Vagina (tissue), 2 donors: ENCODE results near the gene GFOD1. TPM values are rescaled to one million over a fixed set of nuclear protein-coding genes. Genes with fewer than 3 reads are reported as not detected.

ENCODE experiments used
- DNase-seq, 2 donors: peaks; one replicate each; pipeline ENCODE4 v3.0.0-alpha.2; 2017; ENCODE audit errors: extremely low spot score in 2 of 2
- H3K27ac ChIP-seq: fragments of 200-600 bp; sonication (generic); one replicate; pipeline ENCODE4 v1.5.1; 2019
- H3K27me3 ChIP-seq: fragments of 200-600 bp; sonication (generic); one replicate; pipeline ENCODE4 v1.5.1; 2019
- H3K36me3 ChIP-seq, 2 donors: fragments of 200-600 bp; sonication (generic); one replicate each; pipeline ENCODE4 v1.5.1; 2017 to 2019
- H3K4me1 ChIP-seq: fragments of 200-600 bp; sonication (generic); one replicate; pipeline ENCODE4 v1.5.1; 2019
- H3K4me3 ChIP-seq, 2 donors: fragments of 200-600 bp; sonication (generic); 1 replicate in 1 of 2; 2 replicates in 1 of 2; pipeline ENCODE4 v1.5.1; 2016 to 2019
- H3K9me3 ChIP-seq: fragments of 200-600 bp; sonication (generic); one replicate; pipeline ENCODE4 v1.5.1; 2019
- POLR2A ChIP-seq, 2 donors: fragments of 450-650 bp; IDR thresholded peaks; one replicate each; pipeline ENCODE4 v1.6.1; 2017; ENCODE audit warnings: antibody characterized with exemption in 2 of 2, mild to moderate bottlenecking in 2 of 2, moderate library complexity in 2 of 2
- POLR2AphosphoS5 ChIP-seq, 2 donors: sonication (generic); formaldehyde crosslinking; IDR thresholded peaks; one replicate each; pipeline ENCODE4 v1.9.0; 2017; ENCODE audit warnings: antibody characterized with exemption in 2 of 2, mild to moderate bottlenecking in 2 of 2, low read depth in 1 of 2; ENCODE audit not compliant: insufficient read depth in 1 of 2
- intact Hi-C: fragments of 100-400 bp; cut with DNase I; formaldehyde crosslinking; loops from one replicate; pipeline ENCODE4 v1.15.1; 2023
- total RNA-seq: library from RNA; depleted of rRNA; stranded (reverse); fragments of >200 nt; gene quantifications from one replicate; pipeline ENCODE4 v1.2.3, GENCODE V29; 2016
- TF ChIP-seq, protein P1 (sequence below), 3 experiments: fragments of 450-650 bp in 2 of 3; fragments of 200-600 bp in 1 of 3; sonication (generic) in 1 of 3; IDR thresholded peaks; one replicate each; pipeline ENCODE4 v1.5.1; 2017 to 2019; ENCODE audit warnings: antibody characterized with exemption in 3 of 3, mild to moderate bottlenecking in 2 of 3, moderate library complexity in 2 of 3

GFOD1 gene
- total RNA-seq, 1 donor from 2014 or later, result 16.9 TPM

DNA sequence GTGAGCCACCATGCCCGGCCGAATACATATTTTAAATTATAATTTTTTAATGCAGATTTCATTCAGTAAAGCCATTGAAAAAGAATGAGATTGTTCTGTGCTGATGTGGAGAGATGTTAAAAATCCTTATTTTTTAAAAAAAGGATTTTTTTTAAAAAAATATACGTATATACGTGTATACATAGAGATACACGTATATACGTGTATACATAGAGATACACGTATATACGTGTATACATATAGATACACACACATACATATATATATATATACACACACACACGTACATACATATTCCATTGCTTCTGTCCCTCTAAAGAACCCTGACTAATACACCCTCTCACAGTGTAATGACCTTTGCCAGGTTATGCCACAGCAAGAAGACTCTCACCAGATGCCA, 135.2 kb downstream of the GFOD1 start:
- intact Hi-C loops, result no loop called here
- no peak for DNase-seq

DNA sequence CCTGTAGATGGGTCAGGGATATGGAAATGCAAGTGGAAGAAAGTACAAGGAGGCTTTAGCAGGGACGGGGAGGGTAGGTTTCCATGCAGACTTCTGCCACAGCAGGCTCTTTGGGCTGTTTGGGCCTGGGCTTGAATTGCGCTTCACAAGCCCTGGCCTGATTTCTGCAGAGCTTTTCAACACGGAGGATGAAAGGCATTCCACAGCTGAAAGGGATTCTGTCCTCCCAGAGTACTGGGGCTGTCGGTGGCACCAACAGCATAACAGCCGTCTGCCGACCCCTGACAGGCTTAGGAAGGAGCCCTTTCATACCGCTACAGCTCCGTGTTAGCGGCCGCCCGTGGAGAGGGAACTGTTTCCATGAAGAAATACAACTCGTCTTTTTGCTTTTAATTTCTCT, 136.1 kb downstream of the GFOD1 start:
- TF ChIP-seq, protein P1, sequence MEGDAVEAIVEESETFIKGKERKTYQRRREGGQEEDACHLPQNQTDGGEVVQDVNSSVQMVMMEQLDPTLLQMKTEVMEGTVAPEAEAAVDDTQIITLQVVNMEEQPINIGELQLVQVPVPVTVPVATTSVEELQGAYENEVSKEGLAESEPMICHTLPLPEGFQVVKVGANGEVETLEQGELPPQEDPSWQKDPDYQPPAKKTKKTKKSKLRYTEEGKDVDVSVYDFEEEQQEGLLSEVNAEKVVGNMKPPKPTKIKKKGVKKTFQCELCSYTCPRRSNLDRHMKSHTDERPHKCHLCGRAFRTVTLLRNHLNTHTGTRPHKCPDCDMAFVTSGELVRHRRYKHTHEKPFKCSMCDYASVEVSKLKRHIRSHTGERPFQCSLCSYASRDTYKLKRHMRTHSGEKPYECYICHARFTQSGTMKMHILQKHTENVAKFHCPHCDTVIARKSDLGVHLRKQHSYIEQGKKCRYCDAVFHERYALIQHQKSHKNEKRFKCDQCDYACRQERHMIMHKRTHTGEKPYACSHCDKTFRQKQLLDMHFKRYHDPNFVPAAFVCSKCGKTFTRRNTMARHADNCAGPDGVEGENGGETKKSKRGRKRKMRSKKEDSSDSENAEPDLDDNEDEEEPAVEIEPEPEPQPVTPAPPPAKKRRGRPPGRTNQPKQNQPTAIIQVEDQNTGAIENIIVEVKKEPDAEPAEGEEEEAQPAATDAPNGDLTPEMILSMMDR (IDR thresholded peaks at IDR 0.05), result no peak
- TF ChIP-seq POLR2AphosphoS5 (IDR thresholded peaks at IDR 0.05; ENCODE audit: insufficient read depth in 1 of 2, low read depth in 1 of 2) (no peak), POLR2A (IDR thresholded peaks at IDR 0.05) (no peak)
- no peaks in the 10 kb centered on the region for H3K9me3 ChIP-seq
- H3K36me3 ChIP-seq, result no peaks in the 10 kb centered on the region
- H3K27me3 ChIP-seq, result no peaks in the 10 kb centered on the region
- no peak overlapping the region for H3K4me3 ChIP-seq
- peaks cover 28% of the 10 kb centered on the region for H3K4me1 ChIP-seq
- intact Hi-C loops, result no loop called here
- DNase-seq, result no peak
- H3K27ac ChIP-seq, result no peak overlapping the region

More for the DNA sequence above, 135.2 kb downstream of the GFOD1 start:
- H3K27me3 ChIP-seq, result no peaks in the 10 kb centered on the region
- H3K4me1 ChIP-seq, result peaks cover 32% of the 10 kb centered on the region
- no peak overlapping the region for H3K27ac ChIP-seq
- TF ChIP-seq POLR2AphosphoS5 (IDR thresholded peaks at IDR 0.05; ENCODE audit: insufficient read depth in 1 of 2, low read depth in 1 of 2) (no peak), POLR2A (IDR thresholded peaks at IDR 0.05) (no peak)
- TF ChIP-seq, protein P1 (IDR thresholded peaks at IDR 0.05), result no peak
- no peaks in the 10 kb centered on the region for H3K9me3 ChIP-seq
- H3K4me3 ChIP-seq, result no peak overlapping the region
- no peaks in the 10 kb centered on the region for H3K36me3 ChIP-seq

DNA sequence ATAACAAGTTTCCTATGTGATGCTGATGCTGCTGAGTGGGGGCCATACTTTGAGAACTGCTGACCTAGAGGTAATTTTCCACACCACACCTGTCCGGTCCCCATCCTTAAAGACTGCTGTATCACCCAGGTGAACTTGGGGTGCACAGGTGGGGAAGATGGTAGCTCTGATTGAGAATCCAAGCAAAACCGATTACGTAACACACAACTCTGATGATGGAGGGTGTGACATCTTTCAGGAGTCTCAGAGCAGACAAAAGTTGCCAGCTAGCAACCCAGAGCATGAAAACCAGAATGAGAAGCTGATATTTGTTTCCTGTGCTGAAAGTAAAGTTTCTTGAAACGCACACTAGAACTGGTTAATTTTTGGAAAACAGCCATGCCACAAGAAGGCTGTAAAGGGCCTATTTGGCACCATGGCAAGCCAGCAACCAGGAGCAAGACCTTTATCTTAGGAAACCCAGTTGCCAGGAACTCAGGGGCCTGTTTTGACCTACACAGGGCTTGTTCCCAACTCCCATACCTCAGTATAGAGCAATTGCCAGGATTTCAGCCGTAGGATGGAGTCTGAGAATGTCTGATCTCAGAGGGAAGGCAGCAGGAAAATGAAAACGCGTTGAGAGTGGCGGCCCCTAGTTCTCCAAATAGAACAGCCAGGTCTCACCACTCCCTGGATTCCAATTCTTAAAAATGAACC, 137.4 kb downstream of the GFOD1 start:
- Histone ChIP-seq H3K4me3 (no peak overlapping the region), H3K4me1 (peaks cover 15% of the 10 kb centered on the region), H3K36me3 (no peaks in the 10 kb centered on the region), H3K27me3 (no peaks in the 10 kb centered on the region), H3K27ac (no peak overlapping the region), H3K9me3 (no peaks in the 10 kb centered on the region)
- no peak for TF ChIP-seq POLR2AphosphoS5 (IDR thresholded peaks at IDR 0.05; ENCODE audit: insufficient read depth in 1 of 2, low read depth in 1 of 2)
- no peak for TF ChIP-seq POLR2A (IDR thresholded peaks at IDR 0.05)
- TF ChIP-seq, protein P1 (IDR thresholded peaks at IDR 0.05), result no peak
- no peak for DNase-seq
- intact Hi-C loops, result no loop called here

DNA sequence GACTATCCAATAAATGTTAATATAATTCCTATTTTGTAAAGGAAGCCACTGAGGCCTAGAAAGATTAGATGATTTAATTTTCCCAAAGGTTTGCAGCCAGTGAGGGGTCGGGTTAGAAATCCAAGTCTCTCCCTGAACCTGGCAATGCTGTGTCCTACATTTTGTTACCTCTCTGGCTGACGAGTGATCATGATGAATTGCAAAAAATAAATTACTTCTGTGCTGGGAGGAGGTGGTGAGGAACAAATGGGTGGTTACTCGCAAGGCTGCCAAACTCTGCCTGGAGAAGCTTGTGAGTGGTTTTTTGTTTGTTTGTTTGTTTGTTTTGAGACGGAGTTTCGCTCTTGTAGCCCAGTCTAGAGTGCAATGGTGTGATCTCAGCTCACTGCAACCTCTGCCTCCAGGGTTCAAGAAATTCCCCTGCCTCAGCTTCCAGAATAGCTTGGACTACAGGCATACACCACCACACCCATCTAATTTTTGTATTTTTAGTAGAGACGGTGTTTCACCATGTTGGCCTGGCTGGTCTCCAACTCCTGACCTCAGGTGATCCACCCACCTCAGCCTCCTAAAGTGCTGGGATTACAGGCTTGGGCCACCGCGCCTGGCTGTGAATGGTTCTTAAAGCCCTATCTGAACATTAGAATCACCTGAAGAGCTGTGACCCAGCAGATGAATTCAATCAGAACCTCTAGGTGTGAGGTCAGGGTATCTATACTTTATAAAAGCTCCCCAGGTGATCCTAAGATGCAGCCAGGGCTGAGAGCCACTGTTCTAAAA, 138.9 kb downstream of the GFOD1 start:
- H3K9me3 ChIP-seq, result no peaks in the 10 kb centered on the region
- intact Hi-C loops, result no loop called here
- H3K27ac ChIP-seq, result no peak overlapping the region
- H3K36me3 ChIP-seq, result no peaks in the 10 kb centered on the region
- no peak for DNase-seq
- H3K4me1 ChIP-seq, result peaks cover under 1% of the 10 kb centered on the region
- no peak overlapping the region for H3K4me3 ChIP-seq
- H3K27me3 ChIP-seq, result no peaks in the 10 kb centered on the region
- TF ChIP-seq POLR2AphosphoS5 (IDR thresholded peaks at IDR 0.05; ENCODE audit: insufficient read depth in 1 of 2, low read depth in 1 of 2) (no peak), POLR2A (IDR thresholded peaks at IDR 0.05) (no peak)
- TF ChIP-seq, protein P1 (IDR thresholded peaks at IDR 0.05), result no peak

DNA sequence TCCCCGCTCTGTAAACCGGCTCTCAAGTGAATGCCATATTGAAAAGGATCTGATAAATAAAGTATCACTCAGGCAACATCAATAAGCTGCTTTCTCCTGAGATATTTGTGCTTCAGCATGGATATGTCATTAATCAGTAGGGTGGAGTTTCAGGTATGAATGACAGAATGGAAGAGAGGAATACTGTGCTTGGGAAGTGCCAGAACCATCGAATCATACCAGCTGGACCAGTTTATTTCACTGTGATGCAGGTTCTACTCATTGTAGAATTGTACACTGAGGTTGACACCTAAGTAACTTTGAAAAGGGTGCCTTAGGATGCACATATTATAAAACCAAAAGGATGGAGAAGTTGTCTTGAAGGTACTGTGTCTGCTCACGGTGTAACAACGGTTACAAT, 141.2 kb downstream of the GFOD1 start:
- Histone ChIP-seq H3K27ac (no peak overlapping the region), H3K4me3 (no peak overlapping the region), H3K9me3 (no peaks in the 10 kb centered on the region), H3K36me3 (no peaks in the 10 kb centered on the region), H3K27me3 (no peaks in the 10 kb centered on the region), H3K4me1 (no peaks in the 10 kb centered on the region)
- intact Hi-C loops, result no loop called here
- no peak for DNase-seq
- TF ChIP-seq, protein P1 (IDR thresholded peaks at IDR 0.05), result no peak
- TF ChIP-seq POLR2A (IDR thresholded peaks at IDR 0.05), result no peak
- no peak for TF ChIP-seq POLR2AphosphoS5 (IDR thresholded peaks at IDR 0.05; ENCODE audit: insufficient read depth in 1 of 2, low read depth in 1 of 2)
